Trophoblast cell (in vitro differentiated cells and primary cell): ENCODE results near the gene SULT1C2.

Experiments
- DNase-seq, 2 donors: peaks; one replicate each; pipeline ENCODE4 v3.0.0-alpha.2; 2016
- H2AFZ ChIP-seq: 2 replicates; pipeline ENCODE4 v1.6.1; 2013; ENCODE audit warnings: low read length, moderate library complexity, mild to moderate bottlenecking; ENCODE audit not compliant: insufficient read depth, poor library complexity
- H2AK5ac ChIP-seq: 2 replicates; pipeline ENCODE4 v1.6.1; 2013; ENCODE audit warnings: mild to moderate bottlenecking, low read length
- H2BK120ac ChIP-seq: 2 replicates; pipeline ENCODE4 v1.6.1; 2013; ENCODE audit warnings: low read length, mild to moderate bottlenecking, moderate library complexity; ENCODE audit not compliant: insufficient read depth, poor library complexity
- H2BK12ac ChIP-seq: 2 replicates; pipeline ENCODE4 v1.6.1; 2013; ENCODE audit warnings: mild to moderate bottlenecking, low read length, moderate library complexity
- H2BK5ac ChIP-seq: 2 replicates; pipeline ENCODE4 v1.6.1; 2013; ENCODE audit warnings: low read length, low read depth, moderate library complexity, mild to moderate bottlenecking; ENCODE audit not compliant: poor library complexity
- H3K14ac ChIP-seq: 2 replicates; pipeline ENCODE4 v1.6.1; 2013; ENCODE audit warnings: mild to moderate bottlenecking, low read length
- H3K18ac ChIP-seq: 2 replicates; pipeline ENCODE4 v1.6.1; 2013; ENCODE audit warnings: mild to moderate bottlenecking, low read length
- H3K23ac ChIP-seq: 2 replicates; pipeline ENCODE4 v1.6.1; 2013; ENCODE audit warnings: low read length
- H3K27ac ChIP-seq: 2 replicates; pipeline ENCODE4 v1.5.1; 2013; ENCODE audit warnings: low read depth, mild to moderate bottlenecking, inconsistent platforms, low read length, moderate library complexity
- H3K27me3 ChIP-seq: 2 replicates; pipeline ENCODE4 v1.6.1; 2013; ENCODE audit warnings: inconsistent platforms, mild to moderate bottlenecking, low read length, moderate library complexity; ENCODE audit not compliant: insufficient read depth
- H3K36me3 ChIP-seq, 2 experiments: 1 replicate in 1 of 2; 2 replicates in 1 of 2; pipeline ENCODE4 v1.6.1; 2013; ENCODE audit warnings: low read length in 2 of 2, mild to moderate bottlenecking in 2 of 2, moderate library complexity in 1 of 2; ENCODE audit not compliant: insufficient read depth in 2 of 2, control insufficient read depth in 1 of 2
- H3K4ac ChIP-seq: 2 replicates; pipeline ENCODE4 v1.6.1; 2013; ENCODE audit warnings: low read depth, mild to moderate bottlenecking, low read length, moderate library complexity
- H3K4me1 ChIP-seq, 2 experiments: 1 replicate in 1 of 2; 2 replicates in 1 of 2; pipeline ENCODE4 v1.6.1; 2013; ENCODE audit warnings: low read length in 2 of 2, mild to moderate bottlenecking in 2 of 2, moderate library complexity in 1 of 2; ENCODE audit not compliant: insufficient read depth in 2 of 2, control insufficient read depth in 1 of 2
- H3K4me2 ChIP-seq: 2 replicates; pipeline ENCODE4 v1.6.1; 2013; ENCODE audit warnings: inconsistent platforms, mild to moderate bottlenecking, low read length, moderate library complexity
- H3K4me3 ChIP-seq: 2 replicates; pipeline ENCODE4 v1.5.1; 2013; ENCODE audit warnings: mild to moderate bottlenecking, low read depth, low read length, inconsistent platforms
- H3K79me1 ChIP-seq: one replicate; pipeline ENCODE4 v1.6.1; 2013; ENCODE audit warnings: low read length
- H3K79me2 ChIP-seq: 2 replicates; pipeline ENCODE4 v1.6.1; 2013; ENCODE audit warnings: low read length, mild to moderate bottlenecking; ENCODE audit not compliant: control insufficient read depth, insufficient read depth, poor library complexity
- H3K9ac ChIP-seq: 2 replicates; pipeline ENCODE4 v1.6.1; 2013; ENCODE audit warnings: mild to moderate bottlenecking, low read length
- H3K9me3 ChIP-seq: 2 replicates; pipeline ENCODE4 v1.6.1; 2013; ENCODE audit warnings: low read depth, mild to moderate bottlenecking, control low read depth, inconsistent platforms, low read length; ENCODE audit not compliant: insufficient read depth
- H4K12ac ChIP-seq: 2 replicates; pipeline ENCODE4 v1.6.1; 2013; ENCODE audit warnings: low read depth, mild to moderate bottlenecking, low read length, moderate library complexity
- H4K8ac ChIP-seq: 2 replicates; pipeline ENCODE4 v1.6.1; 2013; ENCODE audit warnings: low read depth, mild to moderate bottlenecking, low read length, moderate library complexity
- H4K91ac ChIP-seq: one replicate; pipeline ENCODE4 v1.6.1; 2013; ENCODE audit warnings: low read depth, mild to moderate bottlenecking, low read length, moderate library complexity
- WGBS: extraction: QIAGEN DNeasy Blood & Tissue Kit; methylation state at CpG from one replicate; pipeline ENCODE4 v1.1.7; 2013; ENCODE audit warnings: missing lambda C conversion rate; ENCODE audit not compliant: insufficient read length, insufficient coverage; ENCODE audit errors: extremely low coverage; 5-methylcytosine and 5-hydroxymethylcytosine counted together

SULT1C2 gene

GRCh38 chr2:108320326-108320922 lies 31.7 kb downstream of the SULT1C2 start:
- no peak overlapping the region for H4K8ac ChIP-seq
- H3K18ac ChIP-seq: no peak overlapping the region
- no peak overlapping the region for H4K12ac ChIP-seq
- no peak overlapping the region for H2AFZ ChIP-seq
- DNase-seq: no peak
- H3K4me3 ChIP-seq: no peak overlapping the region
- H3K36me3 ChIP-seq: no peaks in the 10 kb centered on the region
- no peaks in the 10 kb centered on the region for H3K79me2 ChIP-seq
- no peak overlapping the region for H2BK12ac ChIP-seq
- H3K4me2 ChIP-seq: no peak overlapping the region
- no peaks in the 10 kb centered on the region for H3K79me1 ChIP-seq
- no peak overlapping the region for H3K23ac ChIP-seq
- H3K14ac ChIP-seq: no peak overlapping the region
- H3K4ac ChIP-seq: no peak overlapping the region
- H4K91ac ChIP-seq: no peak overlapping the region
- no CpG with 5 or more reads among the region's 6 CpGs for WGBS
- H3K4me1 ChIP-seq: no peaks in the 10 kb centered on the region
- H2AK5ac ChIP-seq: no peak overlapping the region
- H3K27ac ChIP-seq: no peak overlapping the region
- H2BK5ac ChIP-seq: no peak overlapping the region
- H2BK120ac ChIP-seq: no peak overlapping the region
- peak overlapping the region; percentile 28 for H3K9ac ChIP-seq
- H3K27me3 ChIP-seq: no peaks in the 10 kb centered on the region
- H3K9me3 ChIP-seq: peaks cover 2% of the 10 kb centered on the region

GRCh38 chr2:108323619-108324018 lies 34.9 kb downstream of the SULT1C2 start:
- Histone ChIP-seq H3K27me3 (no peaks in the 10 kb centered on the region), H2BK120ac (no peak overlapping the region), H2AK5ac (no peak overlapping the region), H3K27ac (no peak overlapping the region), H3K9me3 (peaks cover 4% of the 10 kb centered on the region), H4K12ac (no peak overlapping the region), H3K36me3 (no peaks in the 10 kb centered on the region), H3K4me3 (no peak overlapping the region), H3K4ac (no peak overlapping the region), H3K9ac (no peak overlapping the region), H3K18ac (no peak overlapping the region), H3K79me2 (no peaks in the 10 kb centered on the region), H3K79me1 (no peaks in the 10 kb centered on the region), H3K14ac (no peak overlapping the region), H2AFZ (no peak overlapping the region), H3K4me1 (no peaks in the 10 kb centered on the region), H2BK5ac (no peak overlapping the region), H4K91ac (no peak overlapping the region), H2BK12ac (no peak overlapping the region), H3K4me2 (no peak overlapping the region), H4K8ac (no peak overlapping the region), H3K23ac (no peak overlapping the region)
- WGBS: 100% methylated on average over 1 of the region's 5 CpGs
- DNase-seq: no peak

- H2BK120ac ChIP-seq: no peak overlapping the region
- H3K4me2 ChIP-seq: no peak overlapping the region
- no peaks in the 10 kb centered on the region for H3K4me1 ChIP-seq
- H3K14ac ChIP-seq: no peak overlapping the region
- no peak overlapping the region for H3K4me3 ChIP-seq
- no peak overlapping the region for H2AK5ac ChIP-seq
- H3K36me3 ChIP-seq: no peaks in the 10 kb centered on the region
- no peak overlapping the region for H3K9ac ChIP-seq
- H4K12ac ChIP-seq: no peak overlapping the region
- no peak overlapping the region for H2BK12ac ChIP-seq
- no peak overlapping the region for H4K8ac ChIP-seq
- no peaks in the 10 kb centered on the region for H3K79me2 ChIP-seq
- H3K4ac ChIP-seq: no peak overlapping the region
- H3K9me3 ChIP-seq: peaks cover 4% of the 10 kb centered on the region
- H3K79me1 ChIP-seq: no peaks in the 10 kb centered on the region
- no peaks in the 10 kb centered on the region for H3K27me3 ChIP-seq
- no peak overlapping the region for H2AFZ ChIP-seq
- no peak overlapping the region for H4K91ac ChIP-seq
- no CpG with 5 or more reads among the region's 2 CpGs for WGBS
- no peak overlapping the region for H2BK5ac ChIP-seq
- no peak overlapping the region for H3K18ac ChIP-seq
- no peak for DNase-seq
- no peak overlapping the region for H3K27ac ChIP-seq
- H3K23ac ChIP-seq: no peak overlapping the region
Measured at GRCh38 chr2:108324531-108325255, 36.0 kb downstream of the SULT1C2 start.

GRCh38 chr2:108325756-108326155 lies 37.1 kb downstream of the SULT1C2 start:
- no peak overlapping the region for H3K23ac ChIP-seq
- no peak overlapping the region for H3K4ac ChIP-seq
- no peak overlapping the region for H4K12ac ChIP-seq
- peaks cover 4% of the 10 kb centered on the region for H3K9me3 ChIP-seq
- no peak overlapping the region for H3K9ac ChIP-seq
- DNase-seq: no peak
- H2BK12ac ChIP-seq: no peak overlapping the region
- no peak overlapping the region for H3K14ac ChIP-seq
- no peaks in the 10 kb centered on the region for H3K79me1 ChIP-seq
- H3K79me2 ChIP-seq: no peaks in the 10 kb centered on the region
- no peak overlapping the region for H2AK5ac ChIP-seq
- H2AFZ ChIP-seq: no peak overlapping the region
- H4K91ac ChIP-seq: no peak overlapping the region
- no peaks in the 10 kb centered on the region for H3K27me3 ChIP-seq
- no peak overlapping the region for H3K4me2 ChIP-seq
- WGBS: no CpG with 5 or more reads among the region's 2 CpGs
- no peak overlapping the region for H3K4me3 ChIP-seq
- H4K8ac ChIP-seq: no peak overlapping the region
- H2BK5ac ChIP-seq: no peak overlapping the region
- H3K27ac ChIP-seq: no peak overlapping the region
- H3K4me1 ChIP-seq: no peaks in the 10 kb centered on the region
- no peak overlapping the region for H2BK120ac ChIP-seq
- no peaks in the 10 kb centered on the region for H3K36me3 ChIP-seq
- H3K18ac ChIP-seq: no peak overlapping the region
